WTC11 (cell line): ENCODE data around the gene DBH. TPM values are rescaled to one million over a fixed set of nuclear protein-coding genes. Genes with fewer than 3 reads are reported as not detected.

ENCODE experiments used
- ATAC-seq: fragments of 200-7000 bp; cut with Tn5 transposase; 2 replicates; pipeline ENCODE4 v1.10.0; 2021; ENCODE audit warnings: mild to moderate bottlenecking, moderate library complexity
- CTCF ChIA-PET: fragments of 300-600 bp; sonication (Branson Sonifier 250); formaldehyde crosslinking; loops from one replicate; lab custom pipeline; 2021; ENCODE audit warnings: antibody characterized with exemption; lab: Charles Lee
- POLR2A ChIA-PET: fragments of 350-600 bp; sonication (Branson Sonifier 250); formaldehyde crosslinking; loops from one replicate; lab custom pipeline; 2021; ENCODE audit warnings: antibody characterized with exemption; lab: Charles Lee
- DNase-seq: peaks from one replicate; pipeline ENCODE4 v3.0.0; 2021; ENCODE audit warnings: low spot score
- H3K27ac Mint-ChIP-seq: 2 replicates; pipeline ENCODE4 v1.8.0; 2021; ENCODE audit warnings: mixed read lengths
- H3K27me3 Mint-ChIP-seq: 2 replicates; pipeline ENCODE4 v1.8.0; 2021; ENCODE audit warnings: low read depth, mild to moderate bottlenecking, moderate library complexity, mixed read lengths
- H3K36me3 Mint-ChIP-seq: 2 replicates; pipeline ENCODE4 v1.8.0; 2021; ENCODE audit warnings: mixed read lengths
- H3K4me1 Mint-ChIP-seq: 2 replicates; pipeline ENCODE4 v1.8.0; 2022; ENCODE audit warnings: mixed read lengths
- H3K4me3 Mint-ChIP-seq: 2 replicates; pipeline ENCODE4 v1.8.0; 2021; ENCODE audit warnings: mild to moderate bottlenecking, moderate library complexity, mixed read lengths
- H3K9me3 Mint-ChIP-seq: 2 replicates; pipeline ENCODE4 v1.8.0; 2021; ENCODE audit warnings: mixed read lengths
- ATF3 ChIP-seq: sonication (generic); formaldehyde crosslinking; conservative IDR thresholded peaks from 2 replicates; pipeline ENCODE4 v1.8.1; 2022; ENCODE audit warnings: mild to moderate bottlenecking, missing genetic modification reagents
- EMX1 ChIP-seq: fragments of 250-450 bp; sonication (Bioruptor Pico); IDR thresholded peaks from 2 replicates; pipeline ENCODE4 v1.8.0; 2021; ENCODE audit warnings: mild to moderate bottlenecking
- FOXK1 ChIP-seq: sonication (generic); formaldehyde crosslinking; IDR thresholded peaks from 2 replicates; pipeline ENCODE4 v1.8.0; 2022; ENCODE audit warnings: mild to moderate bottlenecking, moderate library complexity, missing genetic modification reagents
- GABPB1 ChIP-seq: sonication (generic); formaldehyde crosslinking; IDR thresholded peaks from 2 replicates; pipeline ENCODE4 v1.8.1; 2023; ENCODE audit warnings: mild to moderate bottlenecking, missing genetic modification reagents
- NFATC4 ChIP-seq: fragments of 250-450 bp; sonication (Bioruptor Pico); IDR thresholded peaks from 2 replicates; pipeline ENCODE4 v1.9.0; 2021; ENCODE audit warnings: mild to moderate bottlenecking
- NFYB ChIP-seq: sonication (generic); formaldehyde crosslinking; conservative IDR thresholded peaks from 2 replicates; pipeline ENCODE4 v1.8.0; 2022; ENCODE audit warnings: low read depth, missing genetic modification reagents
- PRRX2 ChIP-seq: fragments of 250-450 bp; sonication (Bioruptor Pico); IDR thresholded peaks from 2 replicates; pipeline ENCODE4 v1.8.0; 2021; ENCODE audit warnings: mild to moderate bottlenecking
- RORB ChIP-seq: fragments of 250-450 bp; sonication (Bioruptor Pico); IDR thresholded peaks from 2 replicates; pipeline ENCODE4 v1.9.0; 2021; ENCODE audit warnings: mild to moderate bottlenecking
- STAT6 ChIP-seq: sonication (generic); formaldehyde crosslinking; conservative IDR thresholded peaks from 2 replicates; pipeline ENCODE4 v1.8.1; 2023; ENCODE audit warnings: mild to moderate bottlenecking, low read depth, missing genetic modification reagents, moderate library complexity
- TCF7 ChIP-seq: sonication (generic); formaldehyde crosslinking; IDR thresholded peaks from 2 replicates; pipeline ENCODE4 v1.8.0; 2022; ENCODE audit warnings: mild to moderate bottlenecking, low read depth, missing genetic modification reagents, moderate library complexity
- TEAD4 ChIP-seq: sonication (generic); formaldehyde crosslinking; IDR thresholded peaks from 2 replicates; pipeline ENCODE4 v1.8.0; 2022; ENCODE audit warnings: mild to moderate bottlenecking, missing genetic modification reagents
- TP53 ChIP-seq: sonication (generic); formaldehyde crosslinking; IDR thresholded peaks from 2 replicates; pipeline ENCODE4 v1.8.1; 2023; ENCODE audit warnings: mild to moderate bottlenecking, missing genetic modification reagents
- USF2 ChIP-seq: sonication (generic); formaldehyde crosslinking; IDR thresholded peaks from 2 replicates; pipeline ENCODE4 v1.8.1; 2023; ENCODE audit warnings: mild to moderate bottlenecking, missing genetic modification reagents, moderate library complexity
- ZBTB43 ChIP-seq: sonication (generic); formaldehyde crosslinking; IDR thresholded peaks from 2 replicates; pipeline ENCODE4 v1.8.1; 2023; ENCODE audit warnings: mild to moderate bottlenecking, missing genetic modification reagents
- ZNF219 ChIP-seq: sonication (generic); formaldehyde crosslinking; IDR thresholded peaks from 2 replicates; pipeline ENCODE4 v1.8.0; 2023; ENCODE audit warnings: missing genetic modification reagents, mild to moderate bottlenecking, borderline replicate concordance
- ZNF416 ChIP-seq: fragments of 250-450 bp; sonication (Bioruptor Pico); IDR thresholded peaks from 2 replicates; pipeline ENCODE4 v1.9.0; 2021; ENCODE audit warnings: mild to moderate bottlenecking, inconsistent platforms
- ZNF532 ChIP-seq: fragments of 250-450 bp; sonication (Bioruptor Pico); IDR thresholded peaks from 2 replicates; pipeline ENCODE4 v1.9.0; 2021; ENCODE audit warnings: mild to moderate bottlenecking, borderline replicate concordance
- total RNA-seq: library from RNA; stranded (reverse); gene quantifications from 3 replicates; pipeline ENCODE4 v1.2.3, GENCODE V29; 2021
- TF ChIP-seq, protein P1 (sequence below): sonication (generic); formaldehyde crosslinking; IDR thresholded peaks from 2 replicates; pipeline ENCODE4 v1.8.1; 2023; ENCODE audit warnings: mild to moderate bottlenecking, moderate library complexity, missing genetic modification reagents

DBH gene
- total RNA-seq, 1 experiment from 2014 or later = 0.24 TPM

DNA sequence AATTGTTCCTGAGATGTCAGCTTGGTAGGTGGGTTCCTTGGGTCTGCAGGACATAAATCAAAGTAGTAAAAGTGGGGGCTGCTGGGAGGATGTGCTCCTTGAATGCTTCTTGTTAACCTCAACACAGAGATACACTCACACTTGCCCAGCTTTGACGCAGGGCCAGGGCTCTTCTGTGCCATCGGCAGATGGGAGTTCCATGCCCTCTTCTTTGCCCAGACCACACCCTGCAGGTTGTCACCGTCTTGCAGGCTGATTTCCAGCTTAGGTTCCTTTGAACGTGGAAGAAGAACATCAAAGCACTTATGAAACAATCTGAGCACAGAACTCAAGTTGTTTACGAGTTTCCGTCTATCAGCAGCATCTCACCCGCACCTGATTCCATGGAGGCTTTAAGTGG is 11.0 kb downstream of the DBH start:
- ChIA-PET CTCF (no interaction called here), POLR2A (no interaction called here)
- no peaks in the 10 kb centered on the region for H3K36me3 Mint-ChIP-seq
- H3K9me3 Mint-ChIP-seq = no peaks in the 10 kb centered on the region
- ATAC-seq (no peak), DNase-seq (no peak)
- H3K4me1 Mint-ChIP-seq = no peaks in the 10 kb centered on the region
- no peak overlapping the region for H3K27ac Mint-ChIP-seq
- no peaks in the 10 kb centered on the region for H3K27me3 Mint-ChIP-seq
- TF ChIP-seq ZNF532 (CRISPR knock-in tag) (no peak), ZNF416 (no peak), RORB (no peak), GABPB1 (CRISPR knock-in tag) (no peak), ZBTB43 (CRISPR knock-in tag) (no peak), EMX1 (CRISPR knock-in tag) (no peak), STAT6 (CRISPR knock-in tag) (no peak), NFYB (CRISPR knock-in tag) (no peak), TCF7 (CRISPR knock-in tag) (no peak), USF2 (CRISPR knock-in tag) (no peak), PRRX2 (CRISPR knock-in tag) (no peak), TEAD4 (CRISPR knock-in tag) (no peak), ZNF219 (CRISPR knock-in tag) (no peak), FOXK1 (CRISPR knock-in tag) (no peak), TP53 (CRISPR knock-in tag) (no peak), NFATC4 (no peak), ATF3 (CRISPR knock-in tag) (no peak)
- TF ChIP-seq, protein P1, sequence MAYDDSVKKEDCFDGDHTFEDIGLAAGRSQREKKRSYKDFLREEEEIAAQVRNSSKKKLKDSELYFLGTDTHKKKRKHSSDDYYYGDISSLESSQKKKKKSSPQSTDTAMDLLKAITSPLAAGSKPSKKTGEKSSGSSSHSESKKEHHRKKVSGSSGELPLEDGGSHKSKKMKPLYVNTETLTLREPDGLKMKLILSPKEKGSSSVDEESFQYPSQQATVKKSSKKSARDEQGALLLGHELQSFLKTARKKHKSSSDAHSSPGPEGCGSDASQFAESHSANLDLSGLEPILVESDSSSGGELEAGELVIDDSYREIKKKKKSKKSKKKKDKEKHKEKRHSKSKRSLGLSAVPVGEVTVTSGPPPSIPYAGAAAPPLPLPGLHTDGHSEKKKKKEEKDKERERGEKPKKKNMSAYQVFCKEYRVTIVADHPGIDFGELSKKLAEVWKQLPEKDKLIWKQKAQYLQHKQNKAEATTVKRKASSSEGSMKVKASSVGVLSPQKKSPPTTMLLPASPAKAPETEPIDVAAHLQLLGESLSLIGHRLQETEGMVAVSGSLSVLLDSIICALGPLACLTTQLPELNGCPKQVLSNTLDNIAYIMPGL (CRISPR knock-in tag) = no peak
- H3K4me3 Mint-ChIP-seq = no peak overlapping the region
